ENCODE results near the gene PEX11B.

PEX11B gene

GRCh38 chr1:145958734-145959133, 40.2 kb upstream of the PEX11B start:
- no peak for DNase-seq (ENCODE audit: low read depth)
- no peak overlapping the region for H3K4me3 ChIP-seq (ENCODE audit: low read depth, low read length)
- TF ChIP-seq, protein P1, sequence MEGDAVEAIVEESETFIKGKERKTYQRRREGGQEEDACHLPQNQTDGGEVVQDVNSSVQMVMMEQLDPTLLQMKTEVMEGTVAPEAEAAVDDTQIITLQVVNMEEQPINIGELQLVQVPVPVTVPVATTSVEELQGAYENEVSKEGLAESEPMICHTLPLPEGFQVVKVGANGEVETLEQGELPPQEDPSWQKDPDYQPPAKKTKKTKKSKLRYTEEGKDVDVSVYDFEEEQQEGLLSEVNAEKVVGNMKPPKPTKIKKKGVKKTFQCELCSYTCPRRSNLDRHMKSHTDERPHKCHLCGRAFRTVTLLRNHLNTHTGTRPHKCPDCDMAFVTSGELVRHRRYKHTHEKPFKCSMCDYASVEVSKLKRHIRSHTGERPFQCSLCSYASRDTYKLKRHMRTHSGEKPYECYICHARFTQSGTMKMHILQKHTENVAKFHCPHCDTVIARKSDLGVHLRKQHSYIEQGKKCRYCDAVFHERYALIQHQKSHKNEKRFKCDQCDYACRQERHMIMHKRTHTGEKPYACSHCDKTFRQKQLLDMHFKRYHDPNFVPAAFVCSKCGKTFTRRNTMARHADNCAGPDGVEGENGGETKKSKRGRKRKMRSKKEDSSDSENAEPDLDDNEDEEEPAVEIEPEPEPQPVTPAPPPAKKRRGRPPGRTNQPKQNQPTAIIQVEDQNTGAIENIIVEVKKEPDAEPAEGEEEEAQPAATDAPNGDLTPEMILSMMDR (IDR thresholded peaks at IDR 0.05; ENCODE audit: insufficient read depth, low read depth, low read length, missing control alignments) = no peak

- TF ChIP-seq, protein P1 (IDR thresholded peaks at IDR 0.05; ENCODE audit: insufficient read depth, low read depth, low read length, missing control alignments) = no peak
- DNase-seq (ENCODE audit: low read depth) = peak; percentile 97
- peak within 1 kb of the TSS; percentile 80 for H3K4me3 ChIP-seq (ENCODE audit: low read depth, low read length)
Measured at GRCh38 chr1:145957443-145958319, 39.2 kb upstream of the PEX11B start, which contains the start of gene LIX1L. Gene LIX1L (minus strand): TSS chr1:145958017. CDS start chr1:145957927, 90 bp downstream.

GRCh38 chr1:145956781-145957442, 38.4 kb upstream of the PEX11B start:
- DNase-seq (ENCODE audit: low read depth) = peak; percentile 48
- H3K4me3 ChIP-seq (ENCODE audit: low read depth, low read length) = peak overlapping the region; percentile 80
- TF ChIP-seq, protein P1 (IDR thresholded peaks at IDR 0.05; ENCODE audit: insufficient read depth, low read depth, low read length, missing control alignments) = no peak

- DNase-seq (ENCODE audit: low read depth) = no peak
- TF ChIP-seq, protein P1 (IDR thresholded peaks at IDR 0.05; ENCODE audit: insufficient read depth, low read depth, low read length, missing control alignments) = no peak
- peak overlapping the region; percentile 80 for H3K4me3 ChIP-seq (ENCODE audit: low read depth, low read length)
Measured at GRCh38 chr1:145956361-145956760, 37.8 kb upstream of the PEX11B start.

- TF ChIP-seq, protein P1 (IDR thresholded peaks at IDR 0.05; ENCODE audit: insufficient read depth, low read depth, low read length, missing control alignments) = no peak
- no peak for DNase-seq (ENCODE audit: low read depth)
- no peak overlapping the region for H3K4me3 ChIP-seq (ENCODE audit: low read depth, low read length)
Measured at GRCh38 chr1:145955436-145955835, 36.9 kb upstream of the PEX11B start.

- TF ChIP-seq, protein P1 (IDR thresholded peaks at IDR 0.05; ENCODE audit: insufficient read depth, low read depth, low read length, missing control alignments) = no peak
- no peak overlapping the region for H3K4me3 ChIP-seq (ENCODE audit: low read depth, low read length)
- DNase-seq (ENCODE audit: low read depth) = no peak
Measured at GRCh38 chr1:145953861-145954260, 35.3 kb upstream of the PEX11B start.

All from GM12865 (cell line).